Neural progenitor cell (in vitro differentiated cells): Measurements from ENCODE around the gene SHTN1.

ENCODE experiments used
- CTCF ChIP-seq: fragments of 200-600 bp; sonication (generic); IDR thresholded peaks from 2 replicates; pipeline ENCODE4 v1.5.1; 2017; ENCODE audit warnings: antibody characterized with exemption, mild to moderate bottlenecking
- EZH2 ChIP-seq: fragments of 200-600 bp; sonication (generic); IDR thresholded peaks from 2 replicates; pipeline ENCODE4 v1.6.1; 2017; ENCODE audit warnings: antibody characterized with exemption, mild to moderate bottlenecking, moderate library complexity

GRCh38 chr10:116891208-116891607 is 113.8 kb downstream of the SHTN1 start:
- TF ChIP-seq CTCF (no peak), EZH2 (no peak)
